Upper lobe of right lung (tissue), 1 donor: ENCODE data around the gene KCTD21. TPM values are rescaled to one million over a fixed set of nuclear protein-coding genes. Genes with fewer than 3 reads are reported as not detected.

Experiments used
- ATAC-seq: fragments of 200-7000 bp; cut with Tn5 transposase; one replicate; pipeline ENCODE4 v1.9.1; 2020; ENCODE audit warnings: mild to moderate bottlenecking, moderate library complexity
- DNase-seq: peaks from one replicate; pipeline ENCODE4 v3.0.0-alpha.2; 2020
- H3K27ac ChIP-seq: fragments of 200-600 bp; one replicate; pipeline ENCODE4 v1.8.0; 2022
- H3K27me3 ChIP-seq: fragments of 200-600 bp; one replicate; pipeline ENCODE4 v1.8.0; 2022; ENCODE audit warnings: mild to moderate bottlenecking
- H3K36me3 ChIP-seq: fragments of 200-600 bp; one replicate; pipeline ENCODE4 v1.8.0; 2022
- H3K4me1 ChIP-seq: fragments of 200-600 bp; one replicate; pipeline ENCODE4 v1.8.0; 2022
- H3K4me3 ChIP-seq: fragments of 200-600 bp; one replicate; pipeline ENCODE4 v1.8.0; 2022; ENCODE audit warnings: mild to moderate bottlenecking
- H3K9me3 ChIP-seq: fragments of 200-600 bp; one replicate; pipeline ENCODE4 v1.8.0; 2022
- intact Hi-C: fragments of 100-400 bp; cut with DNase I; formaldehyde crosslinking; loops from one replicate; pipeline ENCODE4 v1.11.0; 2022
- total RNA-seq: library from RNA; stranded (reverse); fragmentation: NEBNext Ultra II Directional; extraction: Animal tissue kit (Norgen Biotek cat#: 25700); gene quantifications from one replicate; pipeline ENCODE4 v1.2.1, GENCODE V29; 2021
- TF ChIP-seq, protein P1 (sequence below): fragments of 200-600 bp; IDR thresholded peaks from one replicate; pipeline ENCODE4 v1.8.0; 2022; ENCODE audit warnings: antibody characterized with exemption
- donor health status: DM: no; HTN: yes; CAD: no; lungs with severe emphysema.

Gene KCTD21
- total RNA-seq, 1 donor from 2014 or later = 10.9 TPM

DNA sequence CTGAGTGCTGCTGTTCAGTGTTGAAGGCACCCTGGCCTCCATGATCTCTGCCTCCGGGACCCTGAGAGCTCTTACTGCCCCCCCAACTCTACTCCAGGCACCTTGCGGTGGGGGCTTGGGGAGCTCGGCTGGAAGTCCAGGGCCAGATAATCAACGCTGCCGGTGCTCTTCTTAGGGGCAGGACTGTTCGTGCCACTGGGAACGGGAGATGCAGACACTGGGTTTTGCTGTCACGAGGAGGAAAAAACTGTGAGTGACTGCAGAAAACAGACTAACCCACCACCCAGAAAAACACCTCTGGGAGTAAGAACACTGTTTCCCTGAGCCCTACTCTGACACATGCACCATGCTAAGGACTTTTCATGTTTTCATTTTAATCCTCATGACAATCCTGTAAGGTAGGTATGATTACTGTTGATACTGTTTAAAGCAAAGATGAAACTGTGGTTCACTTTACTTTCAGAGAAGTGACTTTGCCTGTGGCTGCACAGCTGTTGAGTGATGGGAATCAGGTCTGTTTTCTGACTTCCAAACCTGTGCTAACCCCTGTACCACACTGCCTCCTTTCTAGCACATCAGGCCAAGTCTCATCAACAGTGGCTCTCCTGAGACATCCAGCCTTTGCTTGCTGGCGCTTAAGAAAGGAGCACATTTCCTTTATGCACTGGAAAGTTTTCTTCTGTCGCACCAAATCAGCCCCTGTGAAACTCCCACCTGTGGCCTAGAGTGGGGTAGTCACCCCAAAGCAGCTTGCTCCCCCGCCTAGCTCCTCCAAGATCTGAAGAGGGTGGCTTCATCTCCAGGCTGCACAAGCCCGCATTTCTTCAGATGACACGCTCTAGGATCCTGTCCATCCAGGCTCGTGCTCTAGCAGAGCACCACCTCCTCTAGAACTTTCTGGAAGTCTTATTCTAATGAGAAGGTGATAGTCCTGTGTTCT lies 32.1 kb upstream of the KCTD21 start:
- Histone ChIP-seq H3K36me3 (peaks cover 98% of the 10 kb centered on the region), H3K27me3 (no peaks in the 10 kb centered on the region), H3K27ac (no peak overlapping the region), H3K4me3 (no peak overlapping the region), H3K9me3 (no peaks in the 10 kb centered on the region), H3K4me1 (no peaks in the 10 kb centered on the region)
- intact Hi-C loops = loop anchor here (10.0 kb wide), 2 partner anchors 194 to 344 kb away; partner anchors contain the start of gene GAB2
- ATAC-seq = no peak
- no peak for DNase-seq
- TF ChIP-seq, protein P1, sequence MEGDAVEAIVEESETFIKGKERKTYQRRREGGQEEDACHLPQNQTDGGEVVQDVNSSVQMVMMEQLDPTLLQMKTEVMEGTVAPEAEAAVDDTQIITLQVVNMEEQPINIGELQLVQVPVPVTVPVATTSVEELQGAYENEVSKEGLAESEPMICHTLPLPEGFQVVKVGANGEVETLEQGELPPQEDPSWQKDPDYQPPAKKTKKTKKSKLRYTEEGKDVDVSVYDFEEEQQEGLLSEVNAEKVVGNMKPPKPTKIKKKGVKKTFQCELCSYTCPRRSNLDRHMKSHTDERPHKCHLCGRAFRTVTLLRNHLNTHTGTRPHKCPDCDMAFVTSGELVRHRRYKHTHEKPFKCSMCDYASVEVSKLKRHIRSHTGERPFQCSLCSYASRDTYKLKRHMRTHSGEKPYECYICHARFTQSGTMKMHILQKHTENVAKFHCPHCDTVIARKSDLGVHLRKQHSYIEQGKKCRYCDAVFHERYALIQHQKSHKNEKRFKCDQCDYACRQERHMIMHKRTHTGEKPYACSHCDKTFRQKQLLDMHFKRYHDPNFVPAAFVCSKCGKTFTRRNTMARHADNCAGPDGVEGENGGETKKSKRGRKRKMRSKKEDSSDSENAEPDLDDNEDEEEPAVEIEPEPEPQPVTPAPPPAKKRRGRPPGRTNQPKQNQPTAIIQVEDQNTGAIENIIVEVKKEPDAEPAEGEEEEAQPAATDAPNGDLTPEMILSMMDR = no peak

DNA sequence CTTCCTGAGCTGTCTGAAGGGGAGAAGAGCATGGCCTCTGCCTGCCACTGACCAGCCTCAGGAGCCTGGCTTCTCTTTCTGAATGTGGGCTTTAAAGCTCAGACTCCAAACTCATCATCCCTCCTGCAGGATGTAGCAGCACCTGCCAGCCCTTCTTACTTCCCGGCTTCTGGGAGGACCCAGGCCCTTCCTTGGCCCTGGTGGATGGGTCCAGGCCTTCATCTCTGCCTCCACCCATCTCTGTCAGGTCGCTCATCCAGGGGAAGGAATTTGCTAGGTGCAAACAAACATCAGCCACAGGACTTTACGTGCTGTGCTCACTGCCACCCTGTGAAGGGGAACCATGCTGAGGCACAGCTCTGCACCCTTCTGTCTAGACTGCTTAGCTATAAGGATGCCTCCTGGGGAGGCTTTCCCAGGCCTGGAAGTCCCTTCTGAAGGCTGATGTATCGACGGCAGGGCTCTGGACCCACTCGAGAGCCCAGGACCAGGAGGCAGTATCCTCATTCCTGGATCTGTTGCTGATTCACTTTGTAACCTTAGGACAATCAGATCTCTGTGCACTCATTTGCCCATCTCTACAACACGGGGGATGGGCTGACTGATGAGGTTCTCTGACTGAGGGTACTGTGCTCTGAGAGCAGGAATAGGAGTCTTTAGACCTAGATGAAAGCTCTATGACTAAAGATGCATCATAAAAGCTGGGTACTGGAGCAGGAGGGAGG lies 31.2 kb upstream of the KCTD21 start:
- no peaks in the 10 kb centered on the region for H3K4me1 ChIP-seq
- no peaks in the 10 kb centered on the region for H3K27me3 ChIP-seq
- no peaks in the 10 kb centered on the region for H3K9me3 ChIP-seq
- no peak overlapping the region for H3K4me3 ChIP-seq
- no peak overlapping the region for H3K27ac ChIP-seq
- TF ChIP-seq, protein P1 = no peak
- intact Hi-C loops = loop anchor here (10.0 kb wide), 2 partner anchors 195 to 345 kb away; partner anchors contain the start of gene GAB2
- peaks cover 98% of the 10 kb centered on the region for H3K36me3 ChIP-seq
- DNase-seq = no peak
- no peak for ATAC-seq

DNA sequence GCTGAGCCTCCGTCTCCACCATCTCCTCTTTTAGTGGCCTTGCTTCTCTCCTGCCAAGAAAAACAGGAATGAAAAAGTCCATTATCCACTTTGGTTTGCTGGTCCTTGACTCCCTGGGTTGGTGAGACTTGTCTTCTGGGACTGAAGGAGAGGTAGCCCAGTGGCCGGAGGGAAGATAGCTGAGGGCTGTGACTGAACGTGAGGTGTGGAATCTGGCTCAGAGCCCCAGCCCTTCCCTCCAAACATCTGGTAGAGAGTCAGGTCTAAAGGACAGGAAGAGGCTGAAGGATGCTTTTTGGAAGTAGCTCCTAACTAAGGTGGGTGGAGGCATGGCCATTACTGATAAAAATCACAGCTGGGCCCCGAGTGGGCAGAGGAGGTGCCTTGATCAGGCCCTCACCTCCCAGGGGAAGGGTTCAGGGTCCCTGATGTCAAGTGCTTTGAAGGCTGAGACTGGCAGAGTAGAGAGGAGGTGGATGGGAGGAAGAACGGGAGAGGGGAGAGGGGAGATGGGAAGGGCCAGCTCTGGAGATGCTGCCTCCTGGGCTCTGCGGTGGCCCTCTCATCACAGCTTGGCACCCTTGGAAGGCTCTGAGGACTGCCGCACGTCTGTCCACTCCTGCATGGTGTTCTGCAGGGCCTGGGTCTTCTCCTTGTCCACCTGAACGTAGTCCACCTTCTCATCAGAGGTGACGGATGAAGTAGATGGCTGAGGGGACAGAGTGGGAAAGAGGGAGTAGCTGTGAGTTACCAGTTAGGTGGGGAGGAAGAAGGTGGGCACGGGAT lies 30.5 kb upstream of the KCTD21 start:
- Histone ChIP-seq H3K9me3 (no peaks in the 10 kb centered on the region), H3K4me3 (no peak overlapping the region), H3K27ac (no peak overlapping the region), H3K36me3 (peaks cover 96% of the 10 kb centered on the region), H3K27me3 (no peaks in the 10 kb centered on the region), H3K4me1 (no peaks in the 10 kb centered on the region)
- no peak for ATAC-seq
- DNase-seq = no peak
- intact Hi-C loops = no loop called here
- TF ChIP-seq, protein P1 = no peak

DNA sequence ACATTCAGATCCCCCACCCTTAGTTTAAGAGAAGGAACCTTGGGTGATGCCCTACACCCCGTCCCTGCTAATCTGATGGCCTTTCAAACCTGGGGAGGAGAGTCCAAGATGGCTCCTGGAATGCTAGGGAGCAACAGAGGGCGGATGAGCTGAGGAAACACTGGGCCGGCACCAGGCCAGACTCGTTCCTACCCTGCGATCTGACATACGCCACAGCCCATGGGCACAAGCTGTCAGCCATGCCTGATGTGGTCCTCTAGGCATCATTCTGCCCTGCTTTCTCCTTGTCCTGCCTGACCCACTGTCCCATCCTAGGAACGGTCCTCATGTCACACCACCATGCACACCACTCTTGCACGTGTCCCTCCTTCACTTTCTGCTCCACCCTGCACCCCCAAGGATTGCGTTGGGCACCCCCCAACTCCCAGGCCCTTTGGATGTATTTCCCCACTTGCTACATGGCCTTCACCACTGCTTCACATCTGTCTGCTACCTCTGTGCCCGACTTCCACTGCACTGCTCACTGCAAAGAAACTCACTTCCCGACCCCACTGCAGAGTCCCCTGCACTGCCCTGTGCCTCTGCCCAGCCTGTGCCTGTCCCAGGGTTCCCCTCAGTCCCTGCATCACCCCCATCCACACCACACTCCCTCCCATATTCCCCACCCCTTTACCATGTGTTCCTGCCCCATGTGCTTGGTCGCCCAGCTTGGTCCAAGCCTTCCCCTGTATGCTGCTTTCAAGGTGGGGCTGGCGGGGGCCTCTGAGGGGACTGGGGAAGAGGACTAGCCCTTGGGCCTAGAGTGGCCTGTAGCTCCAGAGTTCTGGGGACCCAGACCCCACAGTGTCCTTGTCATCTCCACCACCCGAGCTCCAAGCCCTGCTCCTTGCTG lies 29.5 kb upstream of the KCTD21 start:
- intact Hi-C loops = no loop called here
- Histone ChIP-seq H3K4me1 (no peaks in the 10 kb centered on the region), H3K27me3 (no peaks in the 10 kb centered on the region), H3K4me3 (no peak overlapping the region), H3K27ac (no peak overlapping the region), H3K36me3 (peaks cover 90% of the 10 kb centered on the region), H3K9me3 (no peaks in the 10 kb centered on the region)
- TF ChIP-seq, protein P1 = no peak
- no peak for ATAC-seq
- no peak for DNase-seq
